Activated effector memory CD4-positive, alpha-beta T cell treated with anti-CD3 and anti-CD28 coated beads, Interleukin-2, amount 50 U/mL, for 16 hours (primary cell): ENCODE measurements around the gene GAS6.
"Not testable (repeated sequence)": the region's sequence is repeated elsewhere in the genome, so short reads cannot be mapped to it uniquely, and the experiment has no call there.

Experiments
- DNase-seq: peaks from one replicate; pipeline ENCODE4 v3.0.0-alpha.2; 2020

The GAS6 gene

DNA sequence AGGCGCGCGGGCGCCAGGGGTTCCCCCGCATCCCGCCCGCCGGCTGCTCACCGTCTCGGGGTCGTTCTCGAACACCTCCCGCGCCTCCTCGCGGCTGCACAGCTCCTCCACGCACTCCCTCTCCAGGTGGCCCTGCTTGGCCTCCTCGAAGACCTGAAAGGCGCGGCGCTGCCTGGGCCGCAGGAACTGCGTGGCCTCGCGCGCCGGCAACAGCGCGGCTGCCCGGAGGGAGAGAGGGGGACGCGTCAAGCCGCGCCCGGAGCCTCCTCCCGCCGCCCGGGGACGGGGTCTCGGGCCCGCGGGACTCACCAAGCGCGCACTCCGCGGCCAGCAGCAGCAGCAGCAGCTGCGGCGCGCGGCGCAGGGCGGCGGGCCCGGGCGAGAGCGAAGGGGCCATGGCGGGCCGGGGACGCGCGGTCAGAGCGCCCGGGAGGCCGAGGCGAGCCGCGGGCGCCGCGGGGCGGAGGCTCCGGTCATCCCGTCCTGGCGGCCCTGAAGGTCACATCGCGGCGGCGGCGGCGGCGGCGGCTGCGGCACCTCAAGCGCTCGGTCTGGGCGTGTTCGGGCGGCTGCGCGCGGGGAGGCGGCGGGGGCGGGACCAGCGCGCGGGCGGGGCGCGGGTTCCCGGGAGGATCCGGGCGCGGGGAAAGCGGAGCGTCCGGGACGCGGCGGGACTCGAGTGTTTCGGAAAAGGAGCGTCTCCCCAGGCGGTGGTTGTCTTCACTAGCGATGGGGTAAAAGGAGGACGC lies at the start of gene GAS6:
Gene GAS6, minus strand, starts transcription at position 553 of the 749 bp plus-strand sequence. Its CDS starts 156 bp downstream, at position 397.
- peak; percentile 68 for DNase-seq

DNA sequence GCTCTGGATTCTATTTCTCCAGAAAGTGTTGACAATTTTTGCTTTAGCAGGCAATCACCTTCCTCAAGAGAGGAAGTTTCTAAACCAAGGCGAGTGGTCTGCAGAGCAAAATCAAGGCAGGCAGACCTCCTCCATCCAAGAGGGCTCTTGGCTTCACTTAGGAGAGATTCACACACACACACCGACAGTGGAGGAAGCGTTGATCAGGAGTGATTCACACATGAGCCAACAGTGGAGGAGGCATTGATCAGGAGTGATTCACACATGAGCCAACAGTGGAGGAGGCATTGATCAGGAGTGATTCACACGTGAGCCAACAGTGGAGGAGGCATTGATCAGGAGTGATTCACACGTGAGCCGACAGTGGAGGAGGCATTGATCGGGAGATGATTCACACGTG lies 49.5 kb upstream of the GAS6 start:
- not testable (repeated sequence) for DNase-seq

DNA sequence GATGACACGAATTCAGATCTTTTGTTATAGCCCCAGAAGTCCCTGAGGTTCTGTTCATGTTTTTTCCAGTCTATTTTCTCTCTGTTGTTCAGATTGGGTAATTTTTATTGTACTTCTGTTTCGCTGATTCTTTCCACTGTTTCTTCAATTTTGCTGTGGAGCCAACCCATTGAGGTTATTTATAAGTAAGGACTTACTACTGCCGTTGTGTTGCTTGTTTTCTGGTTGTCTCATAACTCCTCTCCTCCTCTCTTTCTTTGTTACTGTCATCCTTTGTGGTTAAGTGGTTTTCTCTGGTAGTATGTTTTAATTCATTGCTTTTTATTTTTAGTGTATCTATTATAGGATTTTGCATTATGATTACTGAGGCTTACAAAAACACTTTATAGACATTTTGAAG lies 48.7 kb upstream of the GAS6 start:
- DNase-seq: no peak

DNA sequence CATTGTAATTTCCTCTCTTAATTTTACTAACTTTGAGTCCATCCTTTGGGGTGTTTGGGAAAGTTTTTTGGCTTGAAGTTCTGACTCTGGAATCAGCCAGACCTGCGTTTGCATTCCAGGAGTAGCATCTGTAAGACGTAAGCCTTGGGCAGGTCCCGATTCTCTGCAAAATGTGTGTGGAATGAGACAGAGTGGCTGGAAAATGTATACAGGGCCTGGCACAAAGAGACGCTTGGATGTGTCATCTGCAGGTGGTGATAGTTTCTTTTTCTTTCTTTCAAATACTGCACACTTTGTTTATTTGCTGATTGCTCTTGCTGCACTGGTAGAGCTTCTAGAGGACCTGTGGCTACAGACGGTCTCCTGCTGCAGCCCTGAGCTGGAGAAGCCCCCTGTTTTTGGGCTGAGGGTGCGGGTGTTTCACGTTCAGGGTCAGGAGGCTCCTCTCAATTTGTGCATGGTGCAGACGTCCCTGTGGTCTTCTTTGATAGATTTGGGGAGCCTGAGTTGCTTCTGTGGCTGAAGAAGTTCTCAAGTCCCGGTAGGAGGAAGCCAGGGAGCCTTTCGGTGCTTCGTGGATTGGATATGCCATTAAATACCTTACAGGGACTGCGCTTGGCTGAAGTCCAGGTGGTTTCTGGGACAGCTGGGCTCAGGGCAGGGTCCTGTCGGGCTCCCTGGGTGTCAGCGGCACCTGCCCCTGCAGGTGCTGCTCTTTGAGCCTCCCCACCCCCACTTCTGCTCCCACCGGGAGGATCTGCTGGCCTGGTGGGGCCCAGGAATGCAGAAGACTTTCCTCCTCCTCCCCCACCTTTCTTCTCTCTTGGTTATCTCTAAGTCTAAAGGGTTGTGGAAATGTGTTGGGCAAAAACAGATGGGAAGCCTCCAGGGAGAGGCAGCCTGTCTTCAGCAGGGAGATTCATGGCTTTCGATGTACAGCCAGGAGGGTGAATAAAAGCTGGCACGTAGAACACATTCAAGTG lies 44.0 kb upstream of the GAS6 start:
- DNase-seq: no peak

GRCh38 chr13:113906571-113906970 lies 42.7 kb upstream of the GAS6 start:
- no peak for DNase-seq

GRCh38 chr13:113905942-113906341 lies 42.1 kb upstream of the GAS6 start:
- DNase-seq: no peak

DNA sequence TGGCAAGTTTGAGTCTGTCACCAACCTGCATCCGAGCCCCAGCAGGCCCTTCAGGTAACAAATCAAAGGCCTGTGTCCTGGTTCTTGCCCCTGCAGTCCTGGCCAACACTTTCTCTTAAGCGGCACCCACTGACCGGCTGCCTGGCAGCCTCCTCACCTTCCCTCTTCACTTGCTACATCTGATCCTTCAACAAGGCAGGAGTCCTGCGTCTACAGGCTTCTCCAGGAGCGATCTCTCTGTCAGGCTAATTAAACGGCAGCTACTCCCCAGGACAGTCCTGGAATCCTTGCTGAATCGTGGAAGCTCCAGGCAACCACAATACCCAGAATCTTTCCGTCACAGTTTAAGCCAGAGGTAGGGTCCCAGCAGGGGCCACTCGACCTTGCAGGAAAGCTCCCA lies 41.1 kb upstream of the GAS6 start:
- DNase-seq: no peak

DNA sequence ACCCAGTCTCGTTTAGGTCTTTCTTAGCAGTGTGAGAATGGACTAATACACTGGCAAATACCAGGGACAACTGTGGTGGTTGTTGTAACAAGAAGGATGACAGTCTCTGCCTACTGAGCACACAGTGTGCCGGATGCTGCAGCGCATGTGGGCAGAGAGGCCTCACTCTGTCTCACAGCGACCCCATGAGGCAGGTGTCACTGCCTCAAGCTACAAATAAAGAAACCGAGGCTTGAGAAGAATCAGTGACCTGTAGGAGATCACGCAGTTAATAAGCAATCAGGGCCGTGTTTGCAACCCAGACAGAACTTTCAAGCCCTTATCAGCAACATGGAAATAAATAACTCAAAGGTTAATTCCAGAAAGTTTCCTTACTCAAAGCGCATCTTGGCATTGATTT lies 40.5 kb upstream of the GAS6 start:
- no peak for DNase-seq

DNA sequence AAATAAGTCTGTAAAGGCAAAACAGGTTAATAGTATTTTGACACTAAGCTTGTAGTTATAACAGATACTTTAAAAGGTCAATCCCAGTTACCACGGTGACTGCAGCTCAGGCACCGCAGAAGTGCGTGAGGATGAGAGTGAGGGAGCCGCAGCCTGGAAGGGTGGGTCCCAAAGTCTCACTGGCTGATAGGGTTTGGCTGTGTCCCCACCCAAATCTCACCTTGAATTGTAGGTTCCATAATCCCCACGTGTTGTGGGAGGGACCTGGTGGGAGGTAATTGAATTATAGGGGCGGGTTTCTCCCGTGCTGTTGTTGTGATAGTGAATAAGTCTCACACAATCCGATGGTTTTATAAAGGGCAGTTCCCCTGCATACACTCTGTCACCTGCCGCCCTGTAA lies 40.0 kb upstream of the GAS6 start:
- no peak for DNase-seq

- no peak for DNase-seq
Observed at GRCh38 chr13:113902986-113903775, 39.3 kb upstream of the GAS6 start.

- no peak for DNase-seq
Observed at GRCh38 chr13:113902481-113902880, 38.6 kb upstream of the GAS6 start.

- no peak for DNase-seq
Observed at GRCh38 chr13:113901642-113902041, 37.8 kb upstream of the GAS6 start.

DNA sequence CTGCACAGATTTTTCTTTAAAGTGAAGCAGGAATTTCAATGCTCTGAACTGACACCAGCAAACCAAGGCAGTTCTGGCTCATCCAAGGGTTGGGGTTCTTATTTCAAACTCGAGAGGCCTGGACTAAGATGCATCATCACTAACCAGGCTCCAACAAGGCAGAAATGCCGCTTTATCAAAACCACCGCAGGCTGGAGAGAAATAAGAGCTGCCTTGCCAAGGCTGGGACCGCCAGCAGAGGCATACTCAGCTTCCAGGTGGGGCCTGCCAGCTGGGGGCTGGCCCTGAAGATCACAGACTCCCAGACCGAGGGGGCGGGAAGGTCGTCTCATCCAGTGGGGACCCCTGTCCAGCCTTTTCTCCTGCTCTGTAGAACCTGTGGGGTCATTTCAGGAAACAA lies 37.4 kb upstream of the GAS6 start:
- peak; percentile 47 for DNase-seq

DNA sequence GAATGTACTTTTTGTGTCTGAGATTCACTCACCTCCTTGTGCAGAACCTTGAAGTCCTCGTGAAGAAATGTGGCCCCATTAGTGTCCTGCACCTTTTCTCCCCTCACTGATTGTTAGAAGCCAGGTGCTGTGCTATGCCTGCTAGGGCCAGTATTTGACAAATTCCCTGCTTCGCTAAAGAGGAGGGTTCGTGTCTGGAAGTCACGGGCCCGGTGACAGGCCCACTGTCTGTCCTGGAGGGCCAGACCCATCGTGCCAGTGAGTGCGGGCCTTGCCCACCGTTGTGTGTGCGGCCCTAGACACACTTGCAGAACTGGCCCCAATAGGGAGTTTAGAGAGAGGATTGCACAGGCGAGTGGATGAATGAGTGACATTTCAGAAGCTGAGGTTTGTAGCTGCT lies 36.8 kb upstream of the GAS6 start:
- DNase-seq: peak; percentile 33

DNA sequence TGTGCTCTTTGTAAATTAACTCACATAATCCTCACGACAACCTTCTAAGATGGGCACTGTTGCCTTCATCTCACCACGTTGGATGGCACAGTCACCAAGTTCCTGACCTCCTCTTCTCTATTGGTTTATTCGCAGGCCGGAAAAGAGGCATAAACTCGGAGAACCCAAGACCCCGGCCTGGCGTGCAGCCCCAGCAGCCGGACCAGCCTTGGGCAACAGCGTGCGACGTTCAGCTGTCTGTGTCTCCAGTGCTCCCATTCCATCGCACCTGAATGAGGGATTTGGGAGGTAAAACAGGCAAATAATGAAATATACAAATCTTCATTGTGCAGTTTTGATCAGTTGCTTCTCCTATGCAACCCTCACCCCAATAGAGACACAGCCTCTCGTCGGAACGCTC lies 34.5 kb upstream of the GAS6 start:
- peak; percentile 42 for DNase-seq

DNA sequence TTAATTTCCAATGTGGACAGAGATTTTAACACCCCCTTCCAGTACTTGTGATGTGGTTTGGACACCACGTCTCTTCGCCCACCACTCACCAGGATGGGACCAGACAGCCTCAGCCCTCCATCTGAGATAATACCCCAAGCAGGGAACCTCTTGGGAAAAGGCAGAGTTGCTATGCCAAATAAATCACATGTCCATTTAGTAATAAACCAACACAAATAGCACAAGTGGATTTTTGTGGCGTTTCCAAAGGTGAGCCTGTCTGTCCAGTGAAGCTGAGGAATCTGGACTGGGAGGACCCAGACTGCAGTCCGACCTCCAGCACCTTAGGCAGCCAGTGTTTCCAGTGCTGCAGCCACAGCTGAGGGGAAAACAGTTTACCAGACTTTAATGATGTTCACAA lies 34.1 kb upstream of the GAS6 start:
- DNase-seq: no peak

- DNase-seq: no peak
Observed at GRCh38 chr13:113897161-113897560, 33.3 kb upstream of the GAS6 start.

GRCh38 chr13:113895436-113895835 lies 31.6 kb upstream of the GAS6 start:
- no peak for DNase-seq

- no peak for DNase-seq
Observed at GRCh38 chr13:113890774-113891480, 27.1 kb upstream of the GAS6 start.

GRCh38 chr13:113889467-113889866 lies 25.6 kb upstream of the GAS6 start:
- DNase-seq: no peak

DNA sequence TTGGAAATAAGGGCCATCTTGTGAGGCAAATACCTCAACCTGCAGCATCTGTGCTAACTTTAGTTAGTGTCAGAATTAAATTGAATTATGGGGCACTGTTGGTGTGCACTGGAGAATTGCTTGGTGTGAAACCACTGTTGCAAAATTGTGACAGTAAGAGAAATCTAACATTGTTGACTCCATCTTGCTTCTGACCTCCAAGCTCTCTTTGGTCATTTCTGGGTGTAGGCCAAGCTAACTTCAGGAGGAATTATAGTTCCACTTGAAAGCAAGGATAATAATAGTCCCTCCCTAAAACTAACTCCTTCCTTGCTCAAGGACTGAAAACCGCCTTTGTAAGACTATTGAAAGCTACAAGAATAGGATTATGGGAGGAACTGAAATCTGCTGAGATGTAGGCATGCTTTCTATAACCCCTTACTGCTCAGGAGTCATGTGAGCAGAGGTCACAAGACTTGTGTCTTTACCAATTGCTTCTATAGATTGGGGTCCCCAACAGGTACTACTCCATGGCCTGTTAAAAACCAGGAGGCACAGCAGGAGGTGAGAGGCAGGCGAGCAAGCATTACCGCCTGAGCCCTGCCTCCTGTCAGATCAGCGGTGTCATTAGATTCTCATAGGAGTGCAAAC lies 24.9 kb upstream of the GAS6 start:
- DNase-seq: peak; percentile 38

DNA sequence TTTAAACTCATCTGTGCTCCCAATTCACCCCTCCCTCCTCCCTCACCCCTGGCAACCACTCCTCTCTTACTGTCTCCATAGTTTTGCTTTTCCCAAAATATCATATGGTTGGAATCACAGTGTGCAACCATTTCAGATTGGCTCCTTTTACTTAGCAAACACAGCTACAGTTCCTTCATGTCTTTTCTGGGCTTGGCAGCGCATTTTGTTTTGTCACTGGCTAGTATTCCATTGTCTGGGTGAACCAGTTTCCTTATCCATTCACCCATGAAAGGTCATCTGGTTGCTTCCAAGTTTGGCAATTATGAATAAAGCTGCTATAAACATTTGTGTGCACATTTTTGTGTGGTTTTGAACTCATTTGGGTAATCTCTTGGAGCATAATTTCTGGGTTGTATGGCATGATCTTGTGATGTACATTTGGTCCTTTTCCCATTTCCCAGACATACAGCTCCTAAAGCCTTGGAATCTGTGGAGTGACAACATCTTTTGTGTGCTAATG lies 23.9 kb upstream of the GAS6 start:
- DNase-seq: no peak
